HCT116 (cell line): ENCODE results near the gene RIMBP2. TPM values are rescaled to one million over a fixed set of nuclear protein-coding genes. Genes with fewer than 3 reads are reported as not detected.

Experiments used
- ATAC-seq: fragments of 200-7000 bp; cut with Tn5 transposase; 2 replicates; pipeline ENCODE4 v1.9.1; 2020; ENCODE audit warnings: mild to moderate bottlenecking, moderate library complexity
- BruUV-seq: library from RNA; stranded (reverse); fragments of 400-500 nt; replicated peaks from 2 replicates; lab custom pipeline; 2021; lab: Mats Ljungman, UMichigan
- CTCF ChIA-PET: fragments of 300-600 bp; sonication (Branson Sonifier 250); formaldehyde crosslinking; loops from one replicate; lab custom pipeline; 2021; ENCODE audit warnings: antibody characterized with exemption; lab: Charles Lee
- POLR2A ChIA-PET: fragments of 300-600, 350-600 bp; sonication (Branson Sonifier 250); formaldehyde crosslinking; loops from one replicate; lab custom pipeline; 2021; ENCODE audit warnings: antibody characterized with exemption; lab: Charles Lee
- RAD21 ChIA-PET, 2 experiments: fragments of 300-600 bp; sonication (Branson Sonifier 250); formaldehyde crosslinking; loops; one replicate each; lab custom pipeline; 2023; ENCODE audit warnings: low total read pairs in 2 of 2; ENCODE audit not compliant: uncharacterized antibody in 2 of 2, unreplicated experiment in 2 of 2, low non-redundant PET in 1 of 2; lab: Charles Lee
- DNase-seq: peaks from one replicate; pipeline ENCODE4 v3.0.0-alpha.2; 2010; ENCODE audit warnings: low read depth, low spot score
- H2AFZ ChIP-seq: fragments of 200-600 bp; shearing (Covaris generic), sonication (generic); 2 replicates; pipeline ENCODE4 v1.6.1; 2017; ENCODE audit warnings: low read depth, mixed run types, mixed read lengths, antibody characterized with exemption, low read length; ENCODE audit not compliant: poor library complexity, severe bottlenecking
- H3K27ac ChIP-seq: 2 replicates; pipeline ENCODE4 v1.5.1; 2012; ENCODE audit warnings: low read depth, low read length
- H3K27me3 ChIP-seq: fragments of 200-600 bp; sonication (generic); 2 replicates; pipeline ENCODE4 v1.6.1; 2016; ENCODE audit warnings: mixed run types, low read length, mixed read lengths; ENCODE audit not compliant: insufficient read depth
- H3K36me3 ChIP-seq, 2 experiments: fragments of 200-500 bp in 1 of 2; fragments of 200-600 bp in 1 of 2; sonication (Bioruptor generic) in 1 of 2; sonication (generic) in 1 of 2; 2 replicates each; pipeline versions ENCODE4 v1.5.1 to v1.6.1; 2014 to 2016; ENCODE audit warnings: low read length in 2 of 2, inconsistent platforms in 1 of 2, mixed read lengths in 1 of 2, mixed run types in 1 of 2; ENCODE audit not compliant: insufficient read depth in 2 of 2, control insufficient read depth in 1 of 2
- H3K4me1 ChIP-seq, 2 experiments: fragments of 200-600 bp in 1 of 2; sonication (generic) in 1 of 2; 2 replicates each; pipeline versions ENCODE4 v1.5.1 to v1.6.1; 2012 to 2017; ENCODE audit warnings: low read length in 2 of 2, inconsistent platforms in 1 of 2, mild to moderate bottlenecking in 1 of 2, mixed read lengths in 1 of 2, mixed run types in 1 of 2, moderate library complexity in 1 of 2; ENCODE audit not compliant: insufficient read depth in 2 of 2, control insufficient read depth in 1 of 2
- H3K4me2 ChIP-seq: fragments of 200-600 bp; sonication (generic); 2 replicates; pipeline ENCODE4 v1.6.1; 2017; ENCODE audit warnings: mixed run types, low read length, mixed read lengths
- H3K4me3 ChIP-seq, 2 experiments: fragments of 200-600 bp in 1 of 2; sonication (generic) in 1 of 2; replicated peaks in 1 of 2; 2 replicates each; pipeline ENCODE4 v1.5.1; 2011 to 2016; ENCODE audit warnings: low read length in 2 of 2, control low read depth in 1 of 2, low read depth in 1 of 2, mild to moderate bottlenecking in 1 of 2, mixed read lengths in 1 of 2, mixed run types in 1 of 2
- H3K79me2 ChIP-seq: fragments of 200-600 bp; sonication (generic); 2 replicates; pipeline ENCODE4 v1.6.1; 2017; ENCODE audit warnings: mild to moderate bottlenecking, mixed run types, low read length, moderate library complexity, mixed read lengths; ENCODE audit not compliant: insufficient read depth
- H3K9ac ChIP-seq: fragments of 200-600 bp; sonication (generic); 2 replicates; pipeline ENCODE4 v1.6.1; 2016; ENCODE audit warnings: low read length, mixed read lengths
- H3K9me2 ChIP-seq: fragments of 200-600 bp; sonication (generic), shearing (Covaris generic); 2 replicates; pipeline ENCODE4 v1.6.1; 2017; ENCODE audit warnings: mixed run types, mild to moderate bottlenecking, moderate library complexity; ENCODE audit not compliant: insufficient read depth
- H3K9me3 ChIP-seq, 2 experiments: fragments of 200-500 bp in 1 of 2; fragments of 200-600 bp in 1 of 2; sonication (Bioruptor generic) in 1 of 2; sonication (generic) in 1 of 2; 2 replicates each; pipeline ENCODE4 v1.6.1; 2014 to 2017; ENCODE audit warnings: low read length in 2 of 2, mixed read lengths in 2 of 2, inconsistent platforms in 1 of 2, low read depth in 1 of 2, mild to moderate bottlenecking in 1 of 2, mixed run types in 1 of 2, moderate library complexity in 1 of 2; ENCODE audit not compliant: control insufficient read depth in 1 of 2, insufficient read depth in 1 of 2
- H4K20me1 ChIP-seq: fragments of 200-600 bp; sonication (generic), shearing (Covaris generic); 2 replicates; pipeline ENCODE4 v1.6.1; 2017; ENCODE audit warnings: mixed run types, mild to moderate bottlenecking, moderate library complexity; ENCODE audit not compliant: insufficient read depth
- CTCF ChIP-seq, 3 experiments: fragments of 200-600 bp in 1 of 3; sonication (generic) in 1 of 3; IDR thresholded peaks in 2 of 3; conservative IDR thresholded peaks in 1 of 3; 2 replicates each; pipeline ENCODE4 v1.5.1; 2012 to 2017; ENCODE audit warnings: low read depth in 2 of 3, low read length in 2 of 3, antibody characterized with exemption in 1 of 3, borderline replicate concordance in 1 of 3, control low read depth in 1 of 3, mild to moderate bottlenecking in 1 of 3, mixed read lengths in 1 of 3, mixed run types in 1 of 3, moderate library complexity in 1 of 3; ENCODE audit not compliant: insufficient read depth in 1 of 3
- MAX ChIP-seq: IDR thresholded peaks from 2 replicates; pipeline ENCODE4 v1.6.1; 2012
- POLR2A ChIP-seq: IDR thresholded peaks from 2 replicates; pipeline ENCODE4 v1.7.0; 2011; ENCODE audit warnings: borderline replicate concordance; ENCODE audit not compliant: insufficient read depth, insufficient read length; ENCODE audit errors: extremely low read depth
- TCF7L2 ChIP-seq: IDR thresholded peaks from 2 replicates; pipeline ENCODE4 v1.7.0; 2011; ENCODE audit warnings: borderline replicate concordance, inconsistent platforms; ENCODE audit not compliant: insufficient read depth, insufficient read length; ENCODE audit errors: extremely low read depth
- ZBTB33 ChIP-seq: IDR thresholded peaks from 2 replicates; pipeline ENCODE4 v1.6.1; 2011; ENCODE audit warnings: mild to moderate bottlenecking, low read length, moderate library complexity; ENCODE audit not compliant: insufficient replicate concordance; ENCODE audit errors: extremely low read depth
- intact Hi-C: fragments of 100-400 bp; cut with micrococcal nuclease; formaldehyde crosslinking; loops from 2 replicates; pipeline ENCODE4 v1.10.0; 2022
- total RNA-seq: library from RNA; stranded (reverse); gene quantifications from one replicate; pipeline ENCODE4 v1.2.1, GENCODE V29; 2021; ENCODE audit not compliant: unreplicated experiment

The RIMBP2 gene
- total RNA-seq, 1 experiment from 2014 or later: not detected

- H3K4me2 ChIP-seq: no peak overlapping the region
- no peaks in the 10 kb centered on the region for H3K9me3 ChIP-seq
- ChIA-PET POLR2A (no interaction called here), RAD21 (no interaction called here), CTCF (no interaction called here)
- no peak overlapping the region for H3K27ac ChIP-seq
- no peaks in the 10 kb centered on the region for H4K20me1 ChIP-seq
- ATAC-seq (no peak), DNase-seq (no peak)
- TF ChIP-seq TCF7L2 (no peak), CTCF (IDR thresholded peaks at IDR 0.05 in 2 of 3, conservative IDR thresholded peaks at IDR 0.05 in 1 of 3; ENCODE audit: borderline replicate concordance in 1 of 3, insufficient read depth in 1 of 3, low read depth in 2 of 3, low read length in 2 of 3) (no peak), ZBTB33 (no peak), POLR2A (no peak), MAX (no peak)
- peaks cover 61% of the 10 kb centered on the region for H3K27me3 ChIP-seq
- H3K79me2 ChIP-seq: no peaks in the 10 kb centered on the region
- H2AFZ ChIP-seq: no peak overlapping the region
- no peaks in the 10 kb centered on the region for H3K4me1 ChIP-seq
- H3K9me2 ChIP-seq: no peaks in the 10 kb centered on the region
- H3K36me3 ChIP-seq: no peaks in the 10 kb centered on the region
- H3K4me3 ChIP-seq: no peak overlapping the region
- intact Hi-C loops: no loop called here
- no peak overlapping the region for H3K9ac ChIP-seq
- BruUV-seq: no TSS peak
Observed at GRCh38 chr12:130633771-130634170, 82.3 kb downstream of the RIMBP2 start.
